Activated naive CD4-positive, alpha-beta T cell treated with anti-CD3 and anti-CD28 coated beads, Interleukin-2, amount 10 ng/mL, durations not matched to agents 7 days and 5 days (primary cell): ENCODE measurements around the gene CSF2.
"Not testable (repeated sequence)": the region's sequence is repeated elsewhere in the genome, so short reads cannot be mapped to it uniquely, and the experiment has no call there.

ENCODE experiments used
- CTCF ChIA-PET: fragments of 350-600 bp; sonication (Branson Sonifier 250); formaldehyde crosslinking; loops from one replicate; lab custom pipeline; 2021; ENCODE audit warnings: antibody characterized with exemption; lab: Charles Lee
- DNase-seq: peaks from one replicate; pipeline ENCODE4 v3.0.0-alpha.2; 2020
- H3K27ac Mint-ChIP-seq: one replicate; pipeline ENCODE4 v1.8.0; 2021; ENCODE audit warnings: mild to moderate bottlenecking, moderate library complexity, mixed read lengths
- H3K27me3 Mint-ChIP-seq: one replicate; pipeline ENCODE4 v1.8.0; 2021; ENCODE audit warnings: mild to moderate bottlenecking, mixed read lengths
- H3K36me3 Mint-ChIP-seq: one replicate; pipeline ENCODE4 v1.8.0; 2021; ENCODE audit warnings: mixed read lengths
- H3K4me1 Mint-ChIP-seq: one replicate; pipeline ENCODE4 v1.8.0; 2021; ENCODE audit warnings: mixed read lengths
- H3K4me3 Mint-ChIP-seq: one replicate; pipeline ENCODE4 v1.8.0; 2021; ENCODE audit warnings: mild to moderate bottlenecking, moderate library complexity, mixed read lengths
- H3K9me3 Mint-ChIP-seq: one replicate; pipeline ENCODE4 v1.8.0; 2021; ENCODE audit warnings: mixed read lengths

CSF2 gene

DNA sequence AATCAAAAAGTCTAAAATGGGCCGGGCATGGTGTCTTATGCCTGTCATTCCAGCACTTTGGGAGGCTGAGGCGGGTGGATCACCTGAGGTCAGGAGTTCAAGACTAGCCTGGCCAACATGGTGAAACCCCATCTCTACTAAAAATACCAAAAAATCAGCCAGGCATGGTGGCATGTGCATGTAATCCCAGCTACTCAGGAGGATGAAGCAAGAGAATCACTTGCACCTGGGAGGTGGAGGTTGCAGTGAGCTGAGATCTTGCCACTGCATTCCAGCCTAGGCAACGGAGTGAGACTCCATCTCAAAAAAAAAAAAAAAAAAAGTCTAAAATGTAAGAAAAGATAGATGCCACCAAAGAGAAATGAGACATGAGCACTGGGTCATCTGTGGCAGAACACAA is 49.4 kb downstream of the CSF2 start:
- CTCF ChIA-PET, H3K4me1 Mint-ChIP-seq, DNase-seq, H3K27ac Mint-ChIP-seq, H3K4me3 Mint-ChIP-seq, H3K36me3 Mint-ChIP-seq: not testable (repeated sequence)
- H3K9me3 Mint-ChIP-seq, result peaks cover 15% of the 10 kb centered on the region
- H3K27me3 Mint-ChIP-seq, result peaks cover 35% of the 10 kb centered on the region

- H3K27ac Mint-ChIP-seq, H3K4me1 Mint-ChIP-seq, H3K36me3 Mint-ChIP-seq, DNase-seq, CTCF ChIA-PET, H3K4me3 Mint-ChIP-seq: not testable (repeated sequence)
- H3K27me3 Mint-ChIP-seq, result peaks cover 41% of the 10 kb centered on the region
- peaks cover 17% of the 10 kb centered on the region for H3K9me3 Mint-ChIP-seq
Measured at GRCh38 chr5:132123578-132123977, 50.0 kb downstream of the CSF2 start.
